PC-9 (cell line): ENCODE results near the gene CBX1.
"Not testable (repeated sequence)": the region's sequence is repeated elsewhere in the genome, so short reads cannot be mapped to it uniquely, and the experiment has no call there.

Source experiments
- EZH2 ChIP-seq: fragments of 200-600 bp; sonication (generic); IDR thresholded peaks from 2 replicates; pipeline ENCODE4 v1.8.0; 2017; ENCODE audit warnings: antibody characterized with exemption, low read depth
- TF ChIP-seq, protein P1 (sequence below): fragments of 200-600 bp; sonication (generic); conservative IDR thresholded peaks from 2 replicates; pipeline ENCODE4 v1.6.1; 2017; ENCODE audit warnings: mixed run types, antibody characterized with exemption, mild to moderate bottlenecking, moderate library complexity

DNA sequence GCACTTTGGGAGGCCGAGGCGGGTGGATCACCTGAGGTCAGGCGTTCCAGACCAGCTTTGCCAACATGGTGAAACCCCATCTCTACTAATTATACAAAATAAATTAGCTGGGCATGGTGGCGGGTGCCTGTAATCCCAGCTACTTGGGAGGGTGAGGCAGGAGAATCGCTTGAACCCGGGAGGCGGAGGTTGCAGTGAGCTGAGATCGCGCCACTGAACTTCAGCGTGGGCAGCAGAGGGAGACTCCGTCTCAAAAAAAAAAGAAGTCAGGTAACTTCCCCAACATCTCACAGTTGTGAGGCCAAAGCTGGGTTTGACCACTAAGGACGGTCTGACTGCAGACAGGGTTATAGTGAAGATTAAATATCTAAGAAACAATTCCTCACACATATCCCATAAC, 66.5 kb downstream of the CBX1 start:
- TF ChIP-seq, protein P1, sequence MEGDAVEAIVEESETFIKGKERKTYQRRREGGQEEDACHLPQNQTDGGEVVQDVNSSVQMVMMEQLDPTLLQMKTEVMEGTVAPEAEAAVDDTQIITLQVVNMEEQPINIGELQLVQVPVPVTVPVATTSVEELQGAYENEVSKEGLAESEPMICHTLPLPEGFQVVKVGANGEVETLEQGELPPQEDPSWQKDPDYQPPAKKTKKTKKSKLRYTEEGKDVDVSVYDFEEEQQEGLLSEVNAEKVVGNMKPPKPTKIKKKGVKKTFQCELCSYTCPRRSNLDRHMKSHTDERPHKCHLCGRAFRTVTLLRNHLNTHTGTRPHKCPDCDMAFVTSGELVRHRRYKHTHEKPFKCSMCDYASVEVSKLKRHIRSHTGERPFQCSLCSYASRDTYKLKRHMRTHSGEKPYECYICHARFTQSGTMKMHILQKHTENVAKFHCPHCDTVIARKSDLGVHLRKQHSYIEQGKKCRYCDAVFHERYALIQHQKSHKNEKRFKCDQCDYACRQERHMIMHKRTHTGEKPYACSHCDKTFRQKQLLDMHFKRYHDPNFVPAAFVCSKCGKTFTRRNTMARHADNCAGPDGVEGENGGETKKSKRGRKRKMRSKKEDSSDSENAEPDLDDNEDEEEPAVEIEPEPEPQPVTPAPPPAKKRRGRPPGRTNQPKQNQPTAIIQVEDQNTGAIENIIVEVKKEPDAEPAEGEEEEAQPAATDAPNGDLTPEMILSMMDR: not testable (repeated sequence)
- TF ChIP-seq EZH2: not testable (repeated sequence)
